B cell (primary cell): ENCODE measurements around the gene EXTL1. TPM values are rescaled to one million over a fixed set of nuclear protein-coding genes. Genes with fewer than 3 reads are reported as not detected.

Experiments
- ATAC-seq: fragments of 200-7000 bp; cut with Tn5 transposase; one replicate; pipeline ENCODE4 v1.10.0; 2021; ENCODE audit warnings: low read depth, mild to moderate bottlenecking, moderate number of reproducible peaks, moderate library complexity
- CTCF ChIA-PET: fragments of 350-600 bp; sonication (Branson Sonifier 250); formaldehyde crosslinking; loops from one replicate; lab custom pipeline; 2021; ENCODE audit warnings: antibody characterized with exemption, inconsistent platforms; lab: Charles Lee
- POLR2A ChIA-PET: fragments of 350-600 bp; sonication (Branson Sonifier 250); formaldehyde crosslinking; loops from one replicate; lab custom pipeline; 2021; ENCODE audit warnings: antibody characterized with exemption; lab: Charles Lee
- DNase-seq: peaks from one replicate; pipeline ENCODE4 v3.0.0; 2013
- H2AFZ ChIP-seq: 2 replicates; pipeline ENCODE4 v1.6.1; 2012; ENCODE audit warnings: mild to moderate bottlenecking, low read depth, low read length; ENCODE audit not compliant: insufficient read depth, poor library complexity, severe bottlenecking
- H3K27ac ChIP-seq, 2 donors: 1 replicate in 1 of 2; 2 replicates in 1 of 2; pipeline ENCODE4 v1.5.1; 2012 to 2013; ENCODE audit warnings: low read length in 2 of 2, mild to moderate bottlenecking in 2 of 2, moderate library complexity in 1 of 2
- H3K27me3 ChIP-seq, 4 experiments: fragments of 200-600 bp in 1 of 4; sonication (generic) in 1 of 4; replicated peaks in 1 of 4; 1 replicate in 2 of 4; 2 replicates in 2 of 4; pipeline versions ENCODE4 v1.6.1 to v1.7.0; 2013 to 2016; ENCODE audit warnings: low read length in 3 of 4, mild to moderate bottlenecking in 2 of 4, mixed read lengths in 1 of 4, moderate library complexity in 1 of 4; ENCODE audit not compliant: insufficient read depth in 4 of 4, control insufficient read depth in 3 of 4; ENCODE audit errors: control extremely low read depth in 1 of 4
- H3K36me3 ChIP-seq, 2 experiments: replicated peaks in 1 of 2; 1 replicate in 1 of 2; 2 replicates in 1 of 2; pipeline versions ENCODE4 v1.6.1 to v1.7.1; 2013; ENCODE audit warnings: low read length in 1 of 2; ENCODE audit not compliant: insufficient read depth in 2 of 2, control insufficient read depth in 1 of 2; ENCODE audit errors: control extremely low read depth in 1 of 2, extremely low read depth in 1 of 2
- H3K4me1 ChIP-seq, 2 donors: fragments of 200-600 bp in 1 of 2; sonication (generic) in 1 of 2; 1 replicate in 1 of 2; 2 replicates in 1 of 2; pipeline versions ENCODE4 v1.5.1 to v1.6.1; 2013 to 2017; ENCODE audit warnings: low read length in 2 of 2; ENCODE audit not compliant: control insufficient read depth in 2 of 2, insufficient read depth in 2 of 2
- H3K4me2 ChIP-seq: replicated peaks from 2 replicates; pipeline ENCODE3; 2012; ENCODE audit warnings: mild to moderate bottlenecking, low read depth, low read length; ENCODE audit not compliant: poor library complexity, severe bottlenecking
- H3K4me3 ChIP-seq, 5 experiments: fragments of 200-600 bp in 1 of 5; sonication (generic) in 1 of 5; 1 replicate in 3 of 5; 2 replicates in 2 of 5; pipeline versions ENCODE4 v1.5.1 to v1.7.0; 2011 to 2016; ENCODE audit warnings: low read length in 4 of 5, mild to moderate bottlenecking in 4 of 5, low read depth in 2 of 5, control low read depth in 1 of 5, moderate library complexity in 1 of 5; ENCODE audit not compliant: insufficient read depth in 1 of 5; ENCODE audit errors: control extremely low read depth in 1 of 5, extremely low read depth in 1 of 5
- H3K79me2 ChIP-seq: fragments of 200-600 bp; sonication (generic); one replicate; pipeline ENCODE4 v1.6.0; 2016; ENCODE audit warnings: low read length; ENCODE audit not compliant: control insufficient read depth, insufficient read depth
- H3K9ac ChIP-seq: fragments of 200-600 bp; sonication (generic); 2 replicates; pipeline ENCODE4 v1.6.1; 2017; ENCODE audit warnings: mild to moderate bottlenecking, low read length, moderate library complexity
- H3K9me3 ChIP-seq, 3 donors: one replicate each; pipeline versions ENCODE4 v1.6.1 to v1.7.1; 2013; ENCODE audit warnings: low read length in 2 of 3; ENCODE audit not compliant: control insufficient read depth in 2 of 3, insufficient read depth in 1 of 3; ENCODE audit errors: control extremely low read depth in 1 of 3
- H4K20me1 ChIP-seq: 2 replicates; pipeline ENCODE4 v1.6.0; 2012; ENCODE audit warnings: mild to moderate bottlenecking, low read length; ENCODE audit not compliant: insufficient read depth, control insufficient read depth, poor library complexity, severe bottlenecking
- H3K27ac Mint-ChIP-seq: one replicate; pipeline ENCODE4 v1.8.0; 2021; ENCODE audit warnings: mixed read lengths
- H3K27me3 Mint-ChIP-seq: one replicate; pipeline ENCODE4 v1.8.0; 2021; ENCODE audit warnings: mixed read lengths
- H3K4me1 Mint-ChIP-seq: one replicate; pipeline ENCODE4 v1.8.0; 2021; ENCODE audit warnings: mixed read lengths
- H3K4me3 Mint-ChIP-seq: one replicate; pipeline ENCODE4 v1.8.0; 2021; ENCODE audit warnings: mixed read lengths
- H3K9me3 Mint-ChIP-seq: one replicate; pipeline ENCODE4 v1.8.0; 2022; ENCODE audit warnings: mixed read lengths; ENCODE audit not compliant: insufficient read depth
- CTCF ChIP-seq: fragments of 200-600 bp; IDR thresholded peaks from one replicate; pipeline ENCODE4 v1.8.0; 2022; ENCODE audit warnings: antibody characterized with exemption, mild to moderate bottlenecking
- EZH2 ChIP-seq: IDR thresholded peaks from 2 replicates; pipeline ENCODE4 v1.6.1; 2012; ENCODE audit warnings: borderline replicate concordance, low read depth, mild to moderate bottlenecking, moderate library complexity, low read length; ENCODE audit not compliant: insufficient read depth, poor library complexity, severe bottlenecking
- WGBS: methylation state at CpG from one replicate; pipeline ENCODE4 v1.1.5; 2013; ENCODE audit warnings: missing lambda C conversion rate; ENCODE audit not compliant: insufficient coverage; 5-methylcytosine and 5-hydroxymethylcytosine counted together
- intact Hi-C: fragments of 100-400 bp; cut with micrococcal nuclease; formaldehyde crosslinking; loops from one replicate; pipeline ENCODE4 v1.10.0; 2022
- polyA plus RNA-seq: library from polyadenylated mRNA; depleted of rRNA; stranded (reverse); fragments of >200 nt; gene quantifications from 2 replicates; pipeline ENCODE4 v1.2.3, GENCODE V29; 2012
- total RNA-seq, 2 donors: library from RNA; stranded (reverse); fragments of 120-200 nt in 1 of 2; gene quantifications; 1 replicate in 1 of 2; 2 replicates in 1 of 2; pipeline versions ENCODE4 v1.2.3 to v1.2.4, GENCODE V29; 2013 to 2022

EXTL1 gene
- total and polyA plus RNA-seq, 2 donors (not counting 1 experiment from before 2014, with no cell fraction given): 0.12 TPM; not detected in 1

DNA sequence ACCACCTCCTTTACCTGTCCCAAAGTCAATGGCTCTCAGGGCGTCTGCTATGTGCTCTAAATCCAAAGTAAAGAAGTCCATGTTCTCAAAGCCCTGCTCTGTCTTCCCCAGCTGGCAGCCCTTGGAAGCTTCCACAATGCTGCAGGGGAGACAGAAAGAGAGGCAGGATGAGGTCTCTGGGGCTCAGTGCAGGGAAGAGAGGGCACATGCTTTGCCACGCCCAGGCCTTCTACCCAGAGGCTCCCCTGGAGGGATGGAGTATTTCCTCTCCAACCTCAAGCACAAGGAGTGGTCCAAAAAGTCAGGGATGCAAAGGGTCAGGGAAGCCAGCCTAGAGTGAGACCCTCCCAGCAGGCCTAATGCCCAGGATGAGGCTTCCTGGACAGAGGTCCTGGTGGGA is 35.6 kb downstream of the EXTL1 start:
- POLR2A ChIA-PET: no interaction called here
- no peaks in the 10 kb centered on the region for H4K20me1 ChIP-seq
- no peak overlapping the region for H3K4me3 ChIP-seq
- H3K27me3 ChIP-seq: peaks cover 0 to 26% (median 2%) of the 10 kb centered on the region in 4 experiments
- Mint-ChIP-seq H3K27ac (no peak overlapping the region), H3K27me3 (peaks cover 36% of the 10 kb centered on the region), H3K4me1 (no peaks in the 10 kb centered on the region), H3K9me3 (no peaks in the 10 kb centered on the region), H3K4me3 (no peak overlapping the region)
- no peak overlapping the region for H3K9ac ChIP-seq
- CTCF ChIA-PET: interaction anchor here (0.7 kb wide), 1 partner anchor 46 kb away, joined by 3 read pairs; no protein-coding TSS in a partner anchor
- H3K36me3 ChIP-seq: no peaks in the 10 kb centered on the region
- no peak for TF ChIP-seq CTCF
- no peak for TF ChIP-seq EZH2
- no CpG with 5 or more reads among the region's 2 CpGs for WGBS
- H3K27ac ChIP-seq: no peak overlapping the region
- H2AFZ ChIP-seq: no peak overlapping the region
- DNase-seq (no peak), ATAC-seq (no peak)
- H3K4me1 ChIP-seq: no peaks in the 10 kb centered on the region
- no peak overlapping the region for H3K4me2 ChIP-seq
- no peaks in the 10 kb centered on the region for H3K79me2 ChIP-seq
- no peaks in the 10 kb centered on the region for H3K9me3 ChIP-seq
- intact Hi-C loops: no loop called here

GRCh38 chr1:26058052-26058595 is 36.5 kb downstream of the EXTL1 start:
- no peak overlapping the region for H2AFZ ChIP-seq
- H3K27ac Mint-ChIP-seq: no peak overlapping the region
- 83% methylated on average over 5 of the region's 5 CpGs for WGBS
- H3K4me1 Mint-ChIP-seq: no peaks in the 10 kb centered on the region
- H3K4me2 ChIP-seq: no peak overlapping the region
- ChIA-PET POLR2A (no interaction called here), CTCF (no interaction called here)
- H3K9ac ChIP-seq: no peak overlapping the region
- DNase-seq (no peak), ATAC-seq (no peak)
- no peak overlapping the region for H3K4me3 ChIP-seq
- intact Hi-C loops: no loop called here
- H3K36me3 ChIP-seq: no peaks in the 10 kb centered on the region
- H3K27me3 ChIP-seq: peaks cover 0 to 26% (median 2%) of the 10 kb centered on the region in 4 experiments
- no peaks in the 10 kb centered on the region for H3K4me1 ChIP-seq
- H3K79me2 ChIP-seq: no peaks in the 10 kb centered on the region
- no peaks in the 10 kb centered on the region for H3K9me3 Mint-ChIP-seq
- no peaks in the 10 kb centered on the region for H4K20me1 ChIP-seq
- no peaks in the 10 kb centered on the region for H3K9me3 ChIP-seq
- peaks cover 42% of the 10 kb centered on the region for H3K27me3 Mint-ChIP-seq
- TF ChIP-seq CTCF (no peak), EZH2 (no peak)
- no peak overlapping the region for H3K27ac ChIP-seq
- no peak overlapping the region for H3K4me3 Mint-ChIP-seq
